Measurements from ENCODE around the gene RTN1. TPM values are rescaled to one million over a fixed set of nuclear protein-coding genes. Genes with fewer than 3 reads are reported as not detected.

The RTN1 gene
- total RNA-seq, 1 donor from 2014 or later: 18.0 TPM

DNA sequence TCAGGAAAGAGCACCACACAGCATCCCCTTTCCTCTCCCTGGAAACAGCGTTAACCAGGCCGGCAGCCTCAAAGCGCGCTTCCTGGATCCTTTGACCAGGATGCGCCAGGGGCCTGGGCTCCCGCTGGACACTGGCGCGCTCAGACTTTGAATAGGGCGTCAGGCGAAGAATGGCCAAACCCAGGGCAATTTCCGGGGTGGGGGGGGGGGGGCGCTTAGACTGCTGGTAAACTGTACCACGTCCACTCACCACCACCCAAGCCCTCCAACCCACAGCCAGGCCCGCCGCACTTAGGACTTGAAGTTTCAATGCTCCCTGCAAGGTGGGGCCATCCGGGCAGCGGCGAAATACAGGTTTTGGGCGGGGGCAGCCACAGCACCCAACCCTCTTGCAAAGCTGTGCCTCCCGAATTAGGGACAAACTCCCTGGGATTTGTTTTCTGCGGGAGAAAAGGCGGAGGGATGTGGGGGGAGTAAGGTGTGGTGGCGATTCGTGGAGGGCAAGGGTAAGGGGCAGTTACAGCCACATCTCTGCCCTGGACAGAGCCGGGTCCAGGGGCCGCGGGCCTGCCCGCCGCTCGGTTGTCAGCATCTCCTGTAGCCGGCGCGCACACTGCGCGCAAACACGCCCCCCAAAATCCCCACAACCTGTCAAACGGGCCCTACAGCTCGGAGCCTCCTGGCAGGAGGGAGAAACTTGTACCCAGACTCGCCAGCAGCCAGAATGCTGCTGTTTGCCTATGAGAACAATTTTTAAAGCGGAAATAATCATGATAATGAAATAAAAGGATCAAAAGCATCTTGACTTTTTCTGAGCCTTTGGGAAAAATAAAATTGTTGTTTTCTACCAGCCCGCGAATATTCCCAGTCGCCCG lies 958 bp downstream of the RTN1 start:
- Mint-ChIP-seq H3K9me3 (no peaks in the 10 kb centered on the region), H3K4me3 (peak overlapping the region; percentile 77), H3K4me1 (peaks cover 7% of the 10 kb centered on the region), H3K27me3 (ENCODE audit: low read depth) (peaks cover 93% of the 10 kb centered on the region), H3K27ac (ENCODE audit: unreplicated experiment) (no peak overlapping the region), H3K36me3 (ENCODE audit: low read depth) (no peaks in the 10 kb centered on the region)
- DNase-seq (ENCODE audit: low read depth, low spot score): peak; percentile 13
- TF ChIP-seq, protein P1, sequence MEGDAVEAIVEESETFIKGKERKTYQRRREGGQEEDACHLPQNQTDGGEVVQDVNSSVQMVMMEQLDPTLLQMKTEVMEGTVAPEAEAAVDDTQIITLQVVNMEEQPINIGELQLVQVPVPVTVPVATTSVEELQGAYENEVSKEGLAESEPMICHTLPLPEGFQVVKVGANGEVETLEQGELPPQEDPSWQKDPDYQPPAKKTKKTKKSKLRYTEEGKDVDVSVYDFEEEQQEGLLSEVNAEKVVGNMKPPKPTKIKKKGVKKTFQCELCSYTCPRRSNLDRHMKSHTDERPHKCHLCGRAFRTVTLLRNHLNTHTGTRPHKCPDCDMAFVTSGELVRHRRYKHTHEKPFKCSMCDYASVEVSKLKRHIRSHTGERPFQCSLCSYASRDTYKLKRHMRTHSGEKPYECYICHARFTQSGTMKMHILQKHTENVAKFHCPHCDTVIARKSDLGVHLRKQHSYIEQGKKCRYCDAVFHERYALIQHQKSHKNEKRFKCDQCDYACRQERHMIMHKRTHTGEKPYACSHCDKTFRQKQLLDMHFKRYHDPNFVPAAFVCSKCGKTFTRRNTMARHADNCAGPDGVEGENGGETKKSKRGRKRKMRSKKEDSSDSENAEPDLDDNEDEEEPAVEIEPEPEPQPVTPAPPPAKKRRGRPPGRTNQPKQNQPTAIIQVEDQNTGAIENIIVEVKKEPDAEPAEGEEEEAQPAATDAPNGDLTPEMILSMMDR (conservative IDR thresholded peaks at IDR 0.05): no peak

DNA sequence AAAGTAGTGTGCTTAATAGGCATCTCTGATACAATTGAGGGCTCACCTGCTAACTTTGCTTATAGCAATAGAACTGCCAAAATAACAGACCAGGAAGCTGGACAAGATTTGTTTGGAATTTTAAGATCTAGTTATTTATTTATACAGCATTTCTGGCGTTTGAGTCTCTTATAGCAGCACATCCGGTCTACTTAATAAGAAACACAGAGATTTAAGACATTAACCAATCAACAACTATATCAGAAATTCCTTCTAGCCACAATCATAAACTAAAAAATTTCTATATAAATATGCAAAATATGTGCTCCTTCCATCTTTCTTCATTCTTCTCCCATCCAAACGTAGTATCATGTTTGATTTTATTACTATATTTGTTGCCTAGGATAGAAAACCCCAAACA lies 2.6 kb downstream of the RTN1 start:
- no peaks in the 10 kb centered on the region for H3K36me3 Mint-ChIP-seq (ENCODE audit: low read depth)
- no peak overlapping the region for H3K27ac Mint-ChIP-seq (ENCODE audit: unreplicated experiment)
- no peak overlapping the region for H3K4me3 Mint-ChIP-seq
- TF ChIP-seq, protein P1 (conservative IDR thresholded peaks at IDR 0.05): no peak
- no peaks in the 10 kb centered on the region for H3K9me3 Mint-ChIP-seq
- peaks cover 77% of the 10 kb centered on the region for H3K27me3 Mint-ChIP-seq (ENCODE audit: low read depth)
- DNase-seq (ENCODE audit: low read depth, low spot score): no peak
- H3K4me1 Mint-ChIP-seq: peaks cover 7% of the 10 kb centered on the region

DNA sequence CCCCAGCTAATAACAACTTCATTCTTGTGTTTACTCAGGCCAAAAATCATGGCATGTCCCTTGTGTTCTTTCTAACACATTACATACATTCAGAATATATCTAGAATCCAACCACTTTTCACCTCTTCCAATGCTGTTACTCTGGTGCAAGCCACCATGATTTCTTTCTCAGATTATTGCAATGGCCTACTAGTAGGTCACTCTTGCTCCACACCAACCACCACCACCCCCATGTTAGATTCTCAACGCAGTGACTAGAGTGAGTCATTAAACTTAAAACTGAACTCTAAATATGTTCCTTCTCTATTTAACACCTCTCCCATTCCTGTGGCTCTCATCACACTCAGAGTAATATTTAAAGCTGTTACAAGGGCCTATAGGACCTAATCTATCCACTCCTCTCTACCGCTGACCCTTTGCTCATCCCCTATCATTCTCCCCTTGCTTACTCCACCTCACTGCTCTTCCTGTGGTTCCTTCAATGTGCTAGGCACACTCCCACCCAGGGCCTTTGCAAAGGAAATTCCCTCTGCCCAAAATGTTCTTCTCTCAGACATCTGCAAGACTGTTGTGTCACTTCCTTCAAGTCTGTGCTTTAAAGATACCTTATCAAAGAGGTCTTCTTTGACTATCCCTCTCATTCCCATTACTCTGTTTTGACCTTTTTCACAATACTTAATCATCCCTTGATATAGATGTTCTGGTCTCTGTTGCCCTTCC lies 6.6 kb downstream of the RTN1 start:
- H3K27ac Mint-ChIP-seq (ENCODE audit: unreplicated experiment): no peak overlapping the region
- peaks cover 46% of the 10 kb centered on the region for H3K27me3 Mint-ChIP-seq (ENCODE audit: low read depth)
- TF ChIP-seq, protein P1 (conservative IDR thresholded peaks at IDR 0.05): no peak
- H3K4me1 Mint-ChIP-seq: no peaks in the 10 kb centered on the region
- H3K9me3 Mint-ChIP-seq: peaks cover 7% of the 10 kb centered on the region
- H3K4me3 Mint-ChIP-seq: no peak overlapping the region
- DNase-seq (ENCODE audit: low read depth, low spot score): no peak
- H3K36me3 Mint-ChIP-seq (ENCODE audit: low read depth): peaks cover 7% of the 10 kb centered on the region

DNA sequence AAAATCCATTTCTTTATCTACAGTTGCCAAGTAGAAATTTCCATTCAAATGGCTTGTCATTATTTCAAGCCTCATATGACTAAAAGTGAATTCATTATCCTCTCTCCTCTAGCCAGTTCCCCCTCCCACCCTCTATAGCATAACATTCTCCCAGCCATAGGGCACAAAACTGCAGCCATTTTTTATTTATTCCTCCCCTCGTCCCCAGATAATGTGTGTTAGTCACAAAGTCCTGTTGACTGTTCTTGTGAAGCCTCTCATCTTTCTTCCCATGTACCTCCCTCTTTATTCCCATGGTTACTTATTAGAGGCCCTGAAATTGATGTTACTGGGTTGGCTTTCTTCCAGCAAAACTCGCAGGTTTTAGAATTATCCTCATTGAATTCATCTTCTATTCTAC lies 13.2 kb downstream of the RTN1 start:
- Mint-ChIP-seq H3K9me3 (peaks cover 7% of the 10 kb centered on the region), H3K4me1 (no peaks in the 10 kb centered on the region), H3K36me3 (ENCODE audit: low read depth) (peaks cover 7% of the 10 kb centered on the region), H3K4me3 (no peak overlapping the region), H3K27ac (ENCODE audit: unreplicated experiment) (no peak overlapping the region), H3K27me3 (ENCODE audit: low read depth) (peaks cover 26% of the 10 kb centered on the region)
- no peak for DNase-seq (ENCODE audit: low read depth, low spot score)
- TF ChIP-seq, protein P1 (conservative IDR thresholded peaks at IDR 0.05): no peak

DNA sequence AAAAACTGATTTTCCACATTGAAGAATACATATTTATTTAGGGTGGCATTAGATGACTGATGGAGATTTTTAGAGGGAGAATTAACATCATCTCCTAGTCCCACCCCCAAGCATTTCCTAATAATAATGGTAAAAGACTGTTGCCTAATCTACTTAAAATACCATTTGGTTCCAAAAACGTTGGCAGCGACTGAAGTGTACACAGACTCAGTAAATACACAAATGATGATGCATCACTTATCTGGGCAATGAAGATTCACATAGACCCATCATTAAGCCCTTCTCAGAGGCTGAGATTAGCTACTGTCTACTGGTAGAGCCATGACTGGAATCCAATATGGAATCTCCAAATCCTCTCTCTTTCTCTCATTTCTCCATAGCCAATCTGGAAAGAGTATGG lies 18.2 kb downstream of the RTN1 start:
- H3K27ac Mint-ChIP-seq (ENCODE audit: unreplicated experiment): no peak overlapping the region
- no peak for DNase-seq (ENCODE audit: low read depth, low spot score)
- no peak overlapping the region for H3K4me3 Mint-ChIP-seq
- H3K36me3 Mint-ChIP-seq (ENCODE audit: low read depth): no peaks in the 10 kb centered on the region
- H3K4me1 Mint-ChIP-seq: no peaks in the 10 kb centered on the region
- H3K27me3 Mint-ChIP-seq (ENCODE audit: low read depth): peaks cover 16% of the 10 kb centered on the region
- H3K9me3 Mint-ChIP-seq: no peaks in the 10 kb centered on the region
- TF ChIP-seq, protein P1 (conservative IDR thresholded peaks at IDR 0.05): no peak
